Immature natural killer cell (primary cell): ENCODE data around the gene NSMCE1. TPM values are rescaled to one million over a fixed set of nuclear protein-coding genes. Genes with fewer than 3 reads are reported as not detected.
A peak's percentile ranks its signal among the peaks of the same experiment; 100 is the strongest.

ENCODE experiments used
- DNase-seq, 3 donors: peaks; one replicate each; pipeline ENCODE4 v3.0.0; 2022; ENCODE audit warnings: mixed read lengths in 1 of 3
- H3K27ac Mint-ChIP-seq, 6 donors: one replicate each; pipeline ENCODE4 v1.8.0; 2020; ENCODE audit warnings: mixed read lengths in 6 of 6, mild to moderate bottlenecking in 5 of 6, inconsistent platforms in 4 of 6, moderate library complexity in 3 of 6
- H3K27me3 Mint-ChIP-seq, 3 donors: one replicate each; pipeline ENCODE4 v1.8.0; 2020 to 2021; ENCODE audit warnings: low read depth in 3 of 3, mild to moderate bottlenecking in 3 of 3, mixed read lengths in 3 of 3, moderate library complexity in 3 of 3, inconsistent platforms in 1 of 3
- H3K36me3 Mint-ChIP-seq, 3 donors: one replicate each; pipeline ENCODE4 v1.8.0; 2020; ENCODE audit warnings: mixed read lengths in 3 of 3, inconsistent platforms in 2 of 3, mild to moderate bottlenecking in 2 of 3
- H3K4me1 Mint-ChIP-seq, 2 donors: one replicate each; pipeline ENCODE4 v1.8.0; 2020; ENCODE audit warnings: inconsistent platforms in 2 of 2, mild to moderate bottlenecking in 2 of 2, mixed read lengths in 2 of 2, moderate library complexity in 1 of 2
- H3K4me3 Mint-ChIP-seq, 5 donors: one replicate each; pipeline ENCODE4 v1.8.0; 2020; ENCODE audit warnings: mild to moderate bottlenecking in 5 of 5, mixed read lengths in 5 of 5, inconsistent platforms in 3 of 5, moderate library complexity in 3 of 5
- H3K9me3 Mint-ChIP-seq, 6 donors: one replicate each; pipeline ENCODE4 v1.8.0; 2020; ENCODE audit warnings: mild to moderate bottlenecking in 6 of 6, mixed read lengths in 6 of 6, inconsistent platforms in 4 of 6, moderate library complexity in 3 of 6
- polyA plus RNA-seq, 3 donors: library from polyadenylated mRNA; unstranded; fragments of 300-500 nt; fragmentation: Illumina TruSeq; gene quantifications; one replicate each; pipeline ENCODE4 v1.2.3, GENCODE V29; 2021

The NSMCE1 gene
- polyA plus RNA-seq, 3 donors from 2014 or later = 133 to 162 (median 148) TPM

GRCh38 chr16:27310576-27311447 lies 42.2 kb upstream of the NSMCE1 start:
- H3K36me3 Mint-ChIP-seq = peaks cover 0 to 3% (median 0%) of the 10 kb centered on the region in 3 donors
- no peaks in the 10 kb centered on the region for H3K9me3 Mint-ChIP-seq
- no peak for DNase-seq
- H3K4me3 Mint-ChIP-seq = peak overlapping the region in 1 of 5 donors; percentile 28
- no peak overlapping the region for H3K27ac Mint-ChIP-seq
- peaks cover 17% of the 10 kb centered on the region in 2 donors for H3K4me1 Mint-ChIP-seq
- H3K27me3 Mint-ChIP-seq = peaks cover 7 to 16% (median 10%) of the 10 kb centered on the region in 3 donors

- no peak for DNase-seq
- peaks cover 0 to 2% of the 10 kb centered on the region in 2 donors for H3K4me1 Mint-ChIP-seq
- H3K27me3 Mint-ChIP-seq = peaks cover 7 to 12% (median 9%) of the 10 kb centered on the region in 3 donors
- H3K4me3 Mint-ChIP-seq = no peak overlapping the region
- H3K36me3 Mint-ChIP-seq = peaks cover 0 to 4% (median 0%) of the 10 kb centered on the region in 3 donors
- H3K27ac Mint-ChIP-seq = no peak overlapping the region
- H3K9me3 Mint-ChIP-seq = no peaks in the 10 kb centered on the region
Measured at GRCh38 chr16:27308792-27309191, 40.2 kb upstream of the NSMCE1 start.

- Mint-ChIP-seq H3K27ac (peak overlapping the region in 4 of 6 donors; percentile 6 to 83 (median 18)), H3K36me3 (peaks cover 0 to 4% (median 0%) of the 10 kb centered on the region in 3 donors), H3K27me3 (peaks cover 0 to 12% (median 9%) of the 10 kb centered on the region in 3 donors)
Measured at GRCh38 chr16:27305839-27306442, 37.4 kb upstream of the NSMCE1 start.

DNA sequence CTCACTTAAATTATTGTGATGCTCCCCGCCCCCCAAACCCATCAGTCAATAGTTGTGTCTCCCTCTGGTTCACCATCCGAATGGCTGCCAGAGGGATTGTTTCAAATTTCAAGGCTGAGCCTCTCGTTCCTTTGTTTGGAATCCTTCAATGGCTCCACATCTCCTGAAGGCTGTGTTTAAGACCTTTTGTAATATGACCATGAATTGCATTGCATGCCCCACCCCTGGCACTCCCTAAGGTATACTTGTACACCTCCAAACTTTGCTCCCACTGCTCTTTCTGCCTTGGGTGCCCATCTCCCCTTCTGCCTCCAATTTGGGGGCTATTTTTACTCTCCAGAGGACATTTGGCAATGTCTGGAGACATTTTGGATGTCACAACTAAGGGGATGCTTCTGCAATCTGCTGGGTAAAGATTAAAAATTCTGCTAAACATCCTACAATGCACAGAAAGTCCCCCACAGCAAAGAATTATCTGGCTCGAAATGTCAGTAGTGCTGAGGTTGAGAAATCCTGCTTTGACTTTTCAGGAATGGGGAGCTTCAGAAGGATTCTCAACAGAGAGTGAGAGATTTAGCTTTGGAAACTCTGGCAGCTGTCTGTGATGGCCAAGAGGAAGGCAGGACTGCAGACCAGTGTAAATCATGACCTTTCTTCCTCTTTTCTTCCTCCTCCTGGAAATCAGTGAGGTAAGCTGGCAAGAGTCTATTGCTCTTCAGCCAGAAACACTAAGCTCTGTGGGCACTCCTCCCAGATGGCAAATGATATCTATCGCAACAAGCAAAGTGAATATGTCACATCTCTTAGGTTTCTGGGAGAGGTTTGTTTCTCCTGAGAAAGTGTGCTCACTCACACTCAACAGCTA lies 36.5 kb upstream of the NSMCE1 start:
- H3K36me3 Mint-ChIP-seq = peaks cover 0 to 4% (median 0%) of the 10 kb centered on the region in 3 donors
- H3K27me3 Mint-ChIP-seq = peaks cover 0 to 12% (median 9%) of the 10 kb centered on the region in 3 donors
- DNase-seq = no peak
- no peaks in the 10 kb centered on the region for H3K9me3 Mint-ChIP-seq
- peak overlapping the region in 2 of 6 donors; percentile 7 to 35 for H3K27ac Mint-ChIP-seq
- no peak overlapping the region for H3K4me3 Mint-ChIP-seq
- no peaks in the 10 kb centered on the region for H3K4me1 Mint-ChIP-seq

More at GRCh38 chr16:27305839-27306442, 37.4 kb upstream of the NSMCE1 start:
- no peaks in the 10 kb centered on the region for H3K9me3 Mint-ChIP-seq
- H3K4me1 Mint-ChIP-seq = no peaks in the 10 kb centered on the region
- H3K4me3 Mint-ChIP-seq = peak overlapping the region in 1 of 5 donors; percentile 40
- DNase-seq = no peak

- no peak for DNase-seq
- Mint-ChIP-seq H3K27me3 (peaks cover 0 to 13% (median 9%) of the 10 kb centered on the region in 3 donors), H3K9me3 (no peaks in the 10 kb centered on the region), H3K4me3 (no peak overlapping the region), H3K36me3 (peaks cover 0 to 8% (median 0%) of the 10 kb centered on the region in 3 donors), H3K4me1 (no peaks in the 10 kb centered on the region), H3K27ac (peak overlapping the region in 2 of 6 donors; percentile 35 to 51)
Measured at GRCh38 chr16:27304102-27304501, 35.5 kb upstream of the NSMCE1 start.

- peak overlapping the region in 2 of 6 donors; percentile 35 to 51 for H3K27ac Mint-ChIP-seq
- H3K9me3 Mint-ChIP-seq = no peaks in the 10 kb centered on the region
- H3K4me3 Mint-ChIP-seq = no peak overlapping the region
- DNase-seq = no peak
- peaks cover 0 to 8% (median 0%) of the 10 kb centered on the region in 3 donors for H3K36me3 Mint-ChIP-seq
- H3K4me1 Mint-ChIP-seq = no peaks in the 10 kb centered on the region
- peaks cover 0 to 16% (median 9%) of the 10 kb centered on the region in 3 donors for H3K27me3 Mint-ChIP-seq
Measured at GRCh38 chr16:27303256-27304100, 34.9 kb upstream of the NSMCE1 start.

DNA sequence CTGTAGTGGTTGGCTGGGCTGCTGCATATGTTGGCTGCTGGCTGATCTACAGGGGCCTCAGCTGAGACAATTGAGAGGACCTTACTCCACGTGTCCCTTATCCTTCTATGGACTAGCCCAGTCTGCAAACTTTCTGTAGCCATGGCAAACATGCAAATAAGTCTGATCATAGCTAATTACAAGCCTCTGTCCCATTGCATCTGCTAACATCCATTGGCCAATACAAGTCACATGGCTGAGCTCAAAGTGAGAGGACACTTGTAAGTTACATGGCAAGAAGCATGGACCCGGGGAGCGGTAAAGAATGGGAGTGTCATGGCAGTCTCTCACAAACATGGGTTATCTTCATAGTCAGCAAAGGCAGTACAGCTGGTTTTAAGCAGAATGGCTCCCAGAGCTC lies 33.6 kb upstream of the NSMCE1 start:
- H3K27me3 Mint-ChIP-seq = peaks cover 0 to 17% (median 9%) of the 10 kb centered on the region in 3 donors

GRCh38 chr16:27301236-27301861 lies 32.8 kb upstream of the NSMCE1 start:
- Mint-ChIP-seq H3K4me3 (no peak overlapping the region), H3K9me3 (no peaks in the 10 kb centered on the region), H3K4me1 (peaks cover 0 to 2% of the 10 kb centered on the region in 2 donors), H3K36me3 (peaks cover 0 to 8% (median 0%) of the 10 kb centered on the region in 3 donors), H3K27me3 (peaks cover 0 to 17% (median 9%) of the 10 kb centered on the region in 3 donors), H3K27ac (no peak overlapping the region)
- no peak for DNase-seq

More for the DNA sequence above, 33.6 kb upstream of the NSMCE1 start:
- Mint-ChIP-seq H3K4me3 (no peak overlapping the region), H3K27ac (no peak overlapping the region), H3K9me3 (no peaks in the 10 kb centered on the region), H3K36me3 (peaks cover 0 to 8% (median 0%) of the 10 kb centered on the region in 3 donors), H3K4me1 (no peaks in the 10 kb centered on the region)
- no peak for DNase-seq

- Mint-ChIP-seq H3K9me3 (no peaks in the 10 kb centered on the region), H3K4me3 (no peak overlapping the region), H3K4me1 (peaks cover 12 to 15% of the 10 kb centered on the region in 2 donors), H3K27me3 (peaks cover 0 to 8% (median 2%) of the 10 kb centered on the region in 3 donors), H3K27ac (peak overlapping the region in 1 of 6 donors; percentile 42), H3K36me3 (peaks cover 0 to 4% (median 0%) of the 10 kb centered on the region in 3 donors)
- DNase-seq = no peak
Measured at GRCh38 chr16:27298132-27298531, 29.6 kb upstream of the NSMCE1 start.

DNA sequence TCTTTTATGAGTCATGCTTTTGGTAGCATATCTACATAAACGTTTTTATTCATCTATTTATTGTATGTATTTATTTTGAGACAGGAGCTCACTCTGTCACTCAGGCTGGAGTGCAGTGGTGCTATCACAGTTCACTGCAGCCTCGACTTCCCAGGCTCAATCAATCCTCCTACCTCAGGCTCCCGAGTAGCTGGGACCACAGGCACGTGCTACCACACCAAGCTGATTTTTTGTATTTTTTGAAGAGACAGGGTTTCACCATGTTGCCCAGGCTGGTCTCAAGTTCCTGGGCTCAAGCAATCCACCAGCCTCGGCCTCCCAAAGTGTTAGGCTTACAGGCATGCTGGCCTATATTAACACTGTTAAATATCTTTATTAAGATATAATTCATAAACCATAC lies 24.8 kb upstream of the NSMCE1 start:
- no peak for DNase-seq
- H3K9me3 Mint-ChIP-seq = no peaks in the 10 kb centered on the region
- H3K36me3 Mint-ChIP-seq = no peaks in the 10 kb centered on the region
- H3K4me3 Mint-ChIP-seq = no peak overlapping the region
- H3K27ac Mint-ChIP-seq = no peak overlapping the region
- H3K4me1 Mint-ChIP-seq = peaks cover 12 to 15% of the 10 kb centered on the region in 2 donors
- peaks cover 0 to 4% (median 0%) of the 10 kb centered on the region in 3 donors for H3K27me3 Mint-ChIP-seq

DNA sequence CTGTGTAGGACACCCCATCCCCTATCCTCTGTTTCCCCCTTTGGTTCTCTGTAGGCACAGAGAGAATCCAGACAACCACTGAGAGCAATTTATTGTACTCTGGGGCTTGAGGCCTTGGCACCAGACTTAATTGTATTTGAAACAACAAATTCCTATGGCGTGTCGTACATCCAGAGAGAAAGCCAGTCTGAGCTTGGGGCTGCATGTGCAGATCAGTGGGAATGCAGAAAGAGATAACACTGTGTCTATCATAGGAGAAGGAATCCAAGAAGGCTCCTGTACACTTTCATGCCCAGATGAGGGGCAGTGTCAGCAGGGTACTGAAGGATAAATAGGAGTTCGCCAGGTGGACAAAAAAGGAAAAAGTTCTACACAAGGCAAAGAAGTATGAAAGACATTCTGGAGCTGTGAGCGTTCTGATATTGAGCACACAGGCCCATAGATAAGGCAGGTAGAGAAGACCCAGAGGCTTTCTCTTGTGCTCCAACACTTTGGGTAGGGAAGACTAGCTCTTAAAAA lies 23.2 kb upstream of the NSMCE1 start:
- no peak overlapping the region for H3K27ac Mint-ChIP-seq
- peaks cover 0 to 4% (median 0%) of the 10 kb centered on the region in 3 donors for H3K36me3 Mint-ChIP-seq
- peaks cover 12 to 15% of the 10 kb centered on the region in 2 donors for H3K4me1 Mint-ChIP-seq
- no peaks in the 10 kb centered on the region for H3K9me3 Mint-ChIP-seq
- peaks cover 0 to 4% (median 0%) of the 10 kb centered on the region in 3 donors for H3K27me3 Mint-ChIP-seq
- H3K4me3 Mint-ChIP-seq = no peak overlapping the region
- no peak for DNase-seq

- Mint-ChIP-seq H3K27me3 (peaks cover 0 to 4% (median 0%) of the 10 kb centered on the region in 3 donors), H3K27ac (peak overlapping the region in 1 of 6 donors; percentile 12), H3K9me3 (no peaks in the 10 kb centered on the region), H3K4me1 (peaks cover 10 to 11% of the 10 kb centered on the region in 2 donors), H3K36me3 (peaks cover 0 to 4% (median 0%) of the 10 kb centered on the region in 3 donors), H3K4me3 (no peak overlapping the region)
- no peak for DNase-seq
Measured at GRCh38 chr16:27291106-27291505, 22.5 kb upstream of the NSMCE1 start.
